Peyer's patch (tissue), 4 donors: ENCODE data around the gene DEK. TPM values are rescaled to one million over a fixed set of nuclear protein-coding genes. Genes with fewer than 3 reads are reported as not detected.

ENCODE experiments used
- DNase-seq, 3 donors: peaks; one replicate each; pipeline ENCODE4 v3.0.0-alpha.2; 2017 to 2019
- H3K27ac ChIP-seq, 4 donors: fragments of 200-600 bp; sonication (generic); one replicate each; pipeline ENCODE4 v1.5.1; 2016 to 2019
- H3K27me3 ChIP-seq, 2 donors: fragments of 200-600 bp; sonication (generic); one replicate each; pipeline ENCODE4 v1.5.1; 2019
- H3K36me3 ChIP-seq, 3 donors: fragments of 200-600 bp; sonication (generic); one replicate each; pipeline ENCODE4 v1.5.1; 2016 to 2019
- H3K4me1 ChIP-seq, 4 donors: fragments of 200-600 bp; sonication (generic); one replicate each; pipeline ENCODE4 v1.5.1; 2016 to 2019
- H3K4me3 ChIP-seq, 4 donors: fragments of 200-600 bp; sonication (generic); 1 replicate in 3 of 4; 2 replicates in 1 of 4; pipeline ENCODE4 v1.5.1; 2016 to 2019; ENCODE audit warnings: mild to moderate bottlenecking in 1 of 4
- H3K9me3 ChIP-seq, 4 donors: fragments of 200-600 bp; sonication (generic); one replicate each; pipeline ENCODE4 v1.5.1; 2016 to 2019; ENCODE audit warnings: mild to moderate bottlenecking in 1 of 4
- CTCF ChIP-seq, 6 experiments: fragments of 450-650 bp in 4 of 6; fragments of 200-600 bp in 2 of 6; sonication (generic) in 1 of 6; IDR thresholded peaks; one replicate each; pipeline ENCODE4 v1.5.1; 2017 to 2019; ENCODE audit warnings: antibody characterized with exemption in 6 of 6, mild to moderate bottlenecking in 3 of 6, moderate library complexity in 1 of 6
- POLR2A ChIP-seq, 2 donors: fragments of 450-650 bp; IDR thresholded peaks; one replicate each; pipeline ENCODE4 v1.5.1; 2017; ENCODE audit warnings: antibody characterized with exemption in 2 of 2, mild to moderate bottlenecking in 2 of 2, moderate library complexity in 2 of 2
- total RNA-seq, 4 donors: library from RNA; depleted of rRNA; stranded (reverse); fragments of >200 nt; gene quantifications; one replicate each; pipeline ENCODE4 v1.1.0, GENCODE V29; 2016

DEK gene
- total RNA-seq, 4 donors from 2014 or later = 93.1 to 140 (median 127) TPM

- no peak for DNase-seq
- Histone ChIP-seq H3K9me3 (no peaks in the 10 kb centered on the region), H3K27me3 (no peaks in the 10 kb centered on the region), H3K4me1 (peaks cover 0 to 13% (median 3%) of the 10 kb centered on the region in 4 donors), H3K4me3 (no peak overlapping the region), H3K36me3 (no peaks in the 10 kb centered on the region), H3K27ac (no peak overlapping the region)
- TF ChIP-seq CTCF (IDR thresholded peaks at IDR 0.05) (no peak), POLR2A (IDR thresholded peaks at IDR 0.05) (no peak)
Measured at GRCh38 chr6:18280084-18280483, 15.8 kb upstream of the DEK start.

GRCh38 chr6:18279422-18279821 lies 15.1 kb upstream of the DEK start:
- Histone ChIP-seq H3K36me3 (no peaks in the 10 kb centered on the region), H3K9me3 (no peaks in the 10 kb centered on the region), H3K27ac (no peak overlapping the region), H3K4me1 (peaks cover 0 to 13% (median 3%) of the 10 kb centered on the region in 4 donors), H3K27me3 (no peaks in the 10 kb centered on the region), H3K4me3 (no peak overlapping the region)
- TF ChIP-seq POLR2A (IDR thresholded peaks at IDR 0.05) = no peak
- TF ChIP-seq CTCF (IDR thresholded peaks at IDR 0.05) = no peak
- no peak for DNase-seq

- H3K4me3 ChIP-seq = peak overlapping the region in 2 of 4 donors; percentile 42 to 59
- H3K4me1 ChIP-seq = peaks cover 0 to 13% (median 3%) of the 10 kb centered on the region in 4 donors
- DNase-seq = no peak
- no peaks in the 10 kb centered on the region for H3K9me3 ChIP-seq
- H3K27me3 ChIP-seq = no peaks in the 10 kb centered on the region
- no peak overlapping the region for H3K27ac ChIP-seq
- no peaks in the 10 kb centered on the region for H3K36me3 ChIP-seq
- TF ChIP-seq CTCF (IDR thresholded peaks at IDR 0.05) (no peak), POLR2A (IDR thresholded peaks at IDR 0.05) (no peak)
Measured at GRCh38 chr6:18277237-18278006, 13.1 kb upstream of the DEK start.

GRCh38 chr6:18276610-18277236 lies 12.4 kb upstream of the DEK start:
- TF ChIP-seq POLR2A (IDR thresholded peaks at IDR 0.05) = no peak
- TF ChIP-seq CTCF (IDR thresholded peaks at IDR 0.05) = no peak
- H3K4me1 ChIP-seq = peaks cover 0 to 13% (median 5%) of the 10 kb centered on the region in 4 donors
- DNase-seq = no peak
- peak overlapping the region in 2 of 4 donors; percentile 42 to 59 for H3K4me3 ChIP-seq
- H3K27ac ChIP-seq = no peak overlapping the region
- H3K9me3 ChIP-seq = no peaks in the 10 kb centered on the region
- no peaks in the 10 kb centered on the region for H3K36me3 ChIP-seq
- no peaks in the 10 kb centered on the region for H3K27me3 ChIP-seq

- no peak for DNase-seq
- Histone ChIP-seq H3K36me3 (no peaks in the 10 kb centered on the region), H3K4me1 (peaks cover 0 to 4% (median under 1%) of the 10 kb centered on the region in 4 donors), H3K27ac (no peak overlapping the region), H3K4me3 (no peak overlapping the region), H3K9me3 (no peaks in the 10 kb centered on the region), H3K27me3 (no peaks in the 10 kb centered on the region)
- TF ChIP-seq CTCF (IDR thresholded peaks at IDR 0.05) = no peak
- no peak for TF ChIP-seq POLR2A (IDR thresholded peaks at IDR 0.05)
Measured at GRCh38 chr6:18270216-18270615, 5.9 kb upstream of the DEK start.
